Colonic mucosa (tissue), 4 donors: Measurements from ENCODE around the gene EML6. TPM values are rescaled to one million over a fixed set of nuclear protein-coding genes. Genes with fewer than 3 reads are reported as not detected.
"Not testable (repeated sequence)": the region's sequence is repeated elsewhere in the genome, so short reads cannot be mapped to it uniquely, and the experiment has no call there.

ENCODE experiments used
- DNase-seq: peaks from one replicate; pipeline ENCODE4 v3.0.0-alpha.2; 2020
- H3K27ac ChIP-seq: fragments of 200-600 bp; one replicate; pipeline ENCODE4 v1.8.0; 2021
- H3K27me3 ChIP-seq: fragments of 200-600 bp; one replicate; pipeline ENCODE4 v1.8.0; 2021
- H3K36me3 ChIP-seq: fragments of 200-600 bp; one replicate; pipeline ENCODE4 v1.8.0; 2021
- H3K4me1 ChIP-seq: fragments of 200-600 bp; one replicate; pipeline ENCODE4 v1.8.0; 2021; ENCODE audit warnings: mild to moderate bottlenecking
- H3K4me3 ChIP-seq: fragments of 200-600 bp; one replicate; pipeline ENCODE4 v1.8.0; 2021
- H3K9ac ChIP-seq, 2 donors: one replicate each; pipeline ENCODE4 v1.7.0; 2013; ENCODE audit warnings: control low read depth in 2 of 2, low read depth in 2 of 2, low read length in 2 of 2
- H3K9me3 ChIP-seq: fragments of 200-600 bp; one replicate; pipeline ENCODE4 v1.8.0; 2021
- CTCF ChIP-seq: fragments of 200-600 bp; IDR thresholded peaks from one replicate; pipeline ENCODE4 v1.8.0; 2022; ENCODE audit warnings: antibody characterized with exemption, mild to moderate bottlenecking
- intact Hi-C: fragments of 100-400 bp; cut with DNase I; formaldehyde crosslinking; loops from one replicate; pipeline ENCODE4 v1.14.1; 2022
- total RNA-seq, 2 donors: library from RNA; stranded (reverse); fragmentation: NEBNext Ultra II Directional in 1 of 2; extraction: Animal tissue kit (Norgen Biotek cat#: 25700) in 1 of 2; gene quantifications; one replicate each; pipeline ENCODE4 v1.2.1, GENCODE V29; 2021
- donor health status: healthy.
- donor health status: DM: no; HTN: no; CAD: no.
- donor health status: DM: no; HTN: no; CAD: no.

EML6 gene
- total RNA-seq, 2 donors from 2014 or later, result 2.1 to 2.5 TPM

GRCh38 chr2:54983345-54984220 is 260.1 kb downstream of the EML6 start:
- Histone ChIP-seq H3K9me3 (no peaks in the 10 kb centered on the region), H3K9ac (no peak overlapping the region), H3K36me3 (no peaks in the 10 kb centered on the region), H3K27me3 (no peaks in the 10 kb centered on the region), H3K27ac (no peak overlapping the region), H3K4me3 (no peak overlapping the region), H3K4me1 (no peaks in the 10 kb centered on the region)
- TF ChIP-seq CTCF, result no peak
- intact Hi-C loops, result no loop called here
- no peak for DNase-seq

GRCh38 chr2:54984476-54984875 is 261.0 kb downstream of the EML6 start:
- Histone ChIP-seq H3K9me3 (no peaks in the 10 kb centered on the region), H3K9ac (no peak overlapping the region), H3K4me3 (no peak overlapping the region), H3K27me3 (no peaks in the 10 kb centered on the region), H3K4me1 (no peaks in the 10 kb centered on the region), H3K36me3 (no peaks in the 10 kb centered on the region), H3K27ac (no peak overlapping the region)
- intact Hi-C loops, result no loop called here
- no peak for TF ChIP-seq CTCF
- no peak for DNase-seq

- DNase-seq, result no peak
- no peak overlapping the region for H3K27ac ChIP-seq
- H3K4me1 ChIP-seq, result no peaks in the 10 kb centered on the region
- H3K27me3 ChIP-seq, result no peaks in the 10 kb centered on the region
- intact Hi-C loops, result no loop called here
- no peaks in the 10 kb centered on the region for H3K9me3 ChIP-seq
- no peak overlapping the region for H3K9ac ChIP-seq
- H3K4me3 ChIP-seq, result no peak overlapping the region
- TF ChIP-seq CTCF, result no peak
- H3K36me3 ChIP-seq, result no peaks in the 10 kb centered on the region
Observed at GRCh38 chr2:54986264-54986663, 262.8 kb downstream of the EML6 start.

- H3K36me3 ChIP-seq, result no peaks in the 10 kb centered on the region
- H3K4me1 ChIP-seq, result no peaks in the 10 kb centered on the region
- no peaks in the 10 kb centered on the region for H3K9me3 ChIP-seq
- H3K4me3 ChIP-seq, result no peak overlapping the region
- intact Hi-C loops, result no loop called here
- DNase-seq, result no peak
- no peak overlapping the region for H3K27ac ChIP-seq
- H3K9ac ChIP-seq, result no peak overlapping the region
- TF ChIP-seq CTCF, result no peak
- no peaks in the 10 kb centered on the region for H3K27me3 ChIP-seq
Observed at GRCh38 chr2:54988612-54989011, 265.1 kb downstream of the EML6 start.

- H3K27me3 ChIP-seq, intact Hi-C loops, H3K4me1 ChIP-seq, H3K27ac ChIP-seq, H3K9me3 ChIP-seq, DNase-seq, H3K36me3 ChIP-seq, H3K9ac ChIP-seq, H3K4me3 ChIP-seq: not testable (repeated sequence)
Observed at GRCh38 chr2:54990694-54991093, 267.2 kb downstream of the EML6 start.

- no peaks in the 10 kb centered on the region for H3K9me3 ChIP-seq
- no peaks in the 10 kb centered on the region for H3K27me3 ChIP-seq
- intact Hi-C loops, result no loop called here
- H3K36me3 ChIP-seq, result no peaks in the 10 kb centered on the region
- peaks cover 3% of the 10 kb centered on the region for H3K4me1 ChIP-seq
- H3K9ac ChIP-seq, result no peak overlapping the region
- no peak for DNase-seq
- H3K4me3 ChIP-seq, result no peak overlapping the region
- H3K27ac ChIP-seq, result no peak overlapping the region
- no peak for TF ChIP-seq CTCF
Observed at GRCh38 chr2:54995553-54995952, 272.1 kb downstream of the EML6 start.
